Measurements from ENCODE around the gene CTRB2.
"Not testable (repeated sequence)": the region's sequence is repeated elsewhere in the genome, so short reads cannot be mapped to it uniquely, and the experiment has no call there.

Gene CTRB2

GRCh38 chr16:75209944-75210343 is 3.0 kb upstream of the CTRB2 start:
- in situ Hi-C loops (cut with HindIII; ENCODE audit: low pct_ligation_motif_present, low sequenced_read_pairs) = no loop called here
- H3K36me3 ChIP-seq (replicated peaks) = no peaks in the 10 kb centered on the region
- no peak for DNase-seq
- TF ChIP-seq, protein P1, sequence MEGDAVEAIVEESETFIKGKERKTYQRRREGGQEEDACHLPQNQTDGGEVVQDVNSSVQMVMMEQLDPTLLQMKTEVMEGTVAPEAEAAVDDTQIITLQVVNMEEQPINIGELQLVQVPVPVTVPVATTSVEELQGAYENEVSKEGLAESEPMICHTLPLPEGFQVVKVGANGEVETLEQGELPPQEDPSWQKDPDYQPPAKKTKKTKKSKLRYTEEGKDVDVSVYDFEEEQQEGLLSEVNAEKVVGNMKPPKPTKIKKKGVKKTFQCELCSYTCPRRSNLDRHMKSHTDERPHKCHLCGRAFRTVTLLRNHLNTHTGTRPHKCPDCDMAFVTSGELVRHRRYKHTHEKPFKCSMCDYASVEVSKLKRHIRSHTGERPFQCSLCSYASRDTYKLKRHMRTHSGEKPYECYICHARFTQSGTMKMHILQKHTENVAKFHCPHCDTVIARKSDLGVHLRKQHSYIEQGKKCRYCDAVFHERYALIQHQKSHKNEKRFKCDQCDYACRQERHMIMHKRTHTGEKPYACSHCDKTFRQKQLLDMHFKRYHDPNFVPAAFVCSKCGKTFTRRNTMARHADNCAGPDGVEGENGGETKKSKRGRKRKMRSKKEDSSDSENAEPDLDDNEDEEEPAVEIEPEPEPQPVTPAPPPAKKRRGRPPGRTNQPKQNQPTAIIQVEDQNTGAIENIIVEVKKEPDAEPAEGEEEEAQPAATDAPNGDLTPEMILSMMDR (IDR thresholded peaks at IDR 0.05; ENCODE audit: low read depth, low read length, missing control alignments) = no peak
- H3K4me3 ChIP-seq (ENCODE audit: low read depth, low read length) = no peak overlapping the region
- H3K27ac ChIP-seq = no peak overlapping the region
- no peaks in the 10 kb centered on the region for H3K27me3 ChIP-seq (replicated peaks)

DNA sequence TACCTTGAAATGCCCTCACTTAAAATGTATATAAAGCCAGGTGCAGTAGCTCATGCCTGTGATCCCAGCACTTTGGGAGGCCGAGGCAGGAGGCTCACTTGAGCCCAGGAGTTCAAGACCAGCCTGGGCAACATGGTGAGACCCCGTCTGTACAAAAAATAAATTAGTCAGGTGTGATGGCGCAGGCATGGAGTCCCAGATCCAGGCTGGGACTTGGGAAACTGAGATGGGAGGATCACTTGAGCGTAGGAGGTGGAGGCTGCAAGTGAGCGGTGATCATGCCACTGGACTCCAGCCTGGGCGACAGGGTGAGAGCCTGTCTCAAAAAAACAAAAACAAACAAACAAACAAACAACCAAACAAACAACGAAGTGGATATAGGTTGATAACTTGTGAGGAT is 2.6 kb upstream of the CTRB2 start:
- H3K27me3 ChIP-seq (replicated peaks); H3K4me3 ChIP-seq (ENCODE audit: low read depth, low read length); in situ Hi-C loops (cut with HindIII; ENCODE audit: low pct_ligation_motif_present, low sequenced_read_pairs); DNase-seq; H3K27ac ChIP-seq; H3K36me3 ChIP-seq (replicated peaks): not testable (repeated sequence)

- in situ Hi-C loops (cut with HindIII; ENCODE audit: low pct_ligation_motif_present, low sequenced_read_pairs) = no loop called here
- H3K4me3 ChIP-seq (ENCODE audit: low read depth, low read length) = no peak overlapping the region
- H3K36me3 ChIP-seq (replicated peaks) = no peaks in the 10 kb centered on the region
- no peak for DNase-seq
- no peak overlapping the region for H3K27ac ChIP-seq
- TF ChIP-seq, protein P1 (IDR thresholded peaks at IDR 0.05; ENCODE audit: low read depth, low read length, missing control alignments) = no peak
- no peaks in the 10 kb centered on the region for H3K27me3 ChIP-seq (replicated peaks)
Measured at GRCh38 chr16:75208861-75209505, 2.0 kb upstream of the CTRB2 start.

GRCh38 chr16:75208242-75208825 is 1.4 kb upstream of the CTRB2 start:
- no peak overlapping the region for H3K27ac ChIP-seq
- in situ Hi-C loops (cut with HindIII; ENCODE audit: low pct_ligation_motif_present, low sequenced_read_pairs) = no loop called here
- no peaks in the 10 kb centered on the region for H3K27me3 ChIP-seq (replicated peaks)
- DNase-seq = no peak
- no peak overlapping the region for H3K4me3 ChIP-seq (ENCODE audit: low read depth, low read length)
- TF ChIP-seq, protein P1 (IDR thresholded peaks at IDR 0.05; ENCODE audit: low read depth, low read length, missing control alignments) = no peak
- no peaks in the 10 kb centered on the region for H3K36me3 ChIP-seq (replicated peaks)

DNA sequence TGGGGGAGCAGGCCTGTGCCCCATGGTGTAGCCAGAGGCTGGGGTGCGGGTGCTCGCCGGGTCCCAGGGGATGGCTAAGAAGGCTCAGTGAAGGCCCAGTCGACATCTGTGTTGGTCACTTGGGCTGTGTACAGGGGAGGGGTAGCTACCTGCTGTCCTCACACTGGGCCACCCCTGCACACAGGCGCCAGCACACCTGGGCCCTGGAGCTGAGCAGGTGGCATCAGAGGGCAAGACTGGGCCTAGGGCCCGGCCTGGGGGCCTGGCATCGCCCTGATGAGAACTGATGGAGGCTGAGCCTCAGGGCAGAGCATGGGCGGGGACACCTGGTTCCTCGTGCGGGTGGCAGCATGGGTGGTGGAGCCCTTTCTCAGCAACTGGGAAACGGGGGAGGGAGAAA is 870 bp upstream of the CTRB2 start:
- no peak overlapping the region for H3K27ac ChIP-seq
- TF ChIP-seq, protein P1 (IDR thresholded peaks at IDR 0.05; ENCODE audit: low read depth, low read length, missing control alignments) = no peak
- H3K4me3 ChIP-seq (ENCODE audit: low read depth, low read length) = no peak overlapping the region
- in situ Hi-C loops (cut with HindIII; ENCODE audit: low pct_ligation_motif_present, low sequenced_read_pairs) = no loop called here
- H3K36me3 ChIP-seq (replicated peaks) = no peaks in the 10 kb centered on the region
- no peak for DNase-seq
- H3K27me3 ChIP-seq (replicated peaks) = no peaks in the 10 kb centered on the region

- in situ Hi-C loops (cut with HindIII; ENCODE audit: low pct_ligation_motif_present, low sequenced_read_pairs); H3K27me3 ChIP-seq (replicated peaks): not testable (repeated sequence)
Measured at GRCh38 chr16:75205961-75206748, 806 bp downstream of the CTRB2 start.

DNA sequence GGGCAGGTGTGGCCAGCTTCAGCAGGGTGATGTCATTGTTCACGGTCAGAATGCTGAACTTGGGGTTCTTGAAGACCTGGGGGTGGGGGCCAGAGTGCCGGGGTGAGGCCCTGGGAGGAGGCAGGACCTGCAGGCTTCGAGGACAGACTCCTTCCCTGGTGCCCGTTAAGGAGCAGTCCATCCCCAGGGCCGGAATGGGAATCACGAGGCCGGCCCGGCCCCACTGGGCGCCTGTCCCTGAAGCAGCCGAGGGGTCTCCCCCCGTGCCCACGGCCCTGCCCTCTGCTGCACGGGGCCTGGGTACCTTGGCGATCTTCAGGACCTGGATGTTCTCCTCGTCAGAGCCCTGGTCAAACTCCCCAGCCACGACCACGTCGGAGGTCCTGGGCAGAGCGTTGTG is 1.5 kb downstream of the CTRB2 start:
- in situ Hi-C loops (cut with HindIII; ENCODE audit: low pct_ligation_motif_present, low sequenced_read_pairs); DNase-seq: not testable (repeated sequence)

More at GRCh38 chr16:75205961-75206748, 806 bp downstream of the CTRB2 start:
- not testable (repeated sequence) for DNase-seq; H3K4me3 ChIP-seq (ENCODE audit: low read depth, low read length); H3K36me3 ChIP-seq (replicated peaks); H3K27ac ChIP-seq

GRCh38 chr16:75204905-75205304 is 2.1 kb downstream of the CTRB2 start:
- H3K27me3 ChIP-seq (replicated peaks); in situ Hi-C loops (cut with HindIII; ENCODE audit: low pct_ligation_motif_present, low sequenced_read_pairs); H3K27ac ChIP-seq; H3K36me3 ChIP-seq (replicated peaks); DNase-seq; H3K4me3 ChIP-seq (ENCODE audit: low read depth, low read length): not testable (repeated sequence)

More for the DNA sequence above, 1.5 kb downstream of the CTRB2 start:
- not testable (repeated sequence) for H3K36me3 ChIP-seq (replicated peaks); H3K27ac ChIP-seq; H3K4me3 ChIP-seq (ENCODE audit: low read depth, low read length); H3K27me3 ChIP-seq (replicated peaks)
